Sigmoid colon (tissue), 7 donors: Measurements from ENCODE around the gene TMEM204. TPM values are rescaled to one million over a fixed set of nuclear protein-coding genes. Genes with fewer than 3 reads are reported as not detected.

ENCODE experiments used
- DNase-seq: peaks from one replicate; pipeline ENCODE4 v3.0.0-alpha.2; 2019
- H3K27ac ChIP-seq, 4 donors: fragments of 200-600 bp; sonication (generic); one replicate each; pipeline ENCODE4 v1.5.1; 2016 to 2019; ENCODE audit warnings: mild to moderate bottlenecking in 1 of 4
- H3K27me3 ChIP-seq, 3 donors: fragments of 200-600 bp; sonication (generic); one replicate each; pipeline ENCODE4 v1.5.1; 2019; ENCODE audit warnings: mild to moderate bottlenecking in 1 of 3
- H3K36me3 ChIP-seq, 4 donors: fragments of 200-600 bp; sonication (generic); one replicate each; pipeline ENCODE4 v1.5.1; 2016 to 2019
- H3K4me1 ChIP-seq, 4 donors: fragments of 200-600 bp; sonication (generic); one replicate each; pipeline ENCODE4 v1.5.1; 2017 to 2019
- H3K4me3 ChIP-seq, 4 donors: fragments of 200-600 bp; sonication (generic); one replicate each; pipeline ENCODE4 v1.5.1; 2017 to 2019; ENCODE audit warnings: mild to moderate bottlenecking in 2 of 4, moderate library complexity in 1 of 4
- H3K9me3 ChIP-seq, 4 donors: fragments of 200-600 bp in 3 of 4; sonication (generic) in 3 of 4; one replicate each; pipeline versions ENCODE4 v1.5.1 to v1.6.1; 2013 to 2019
- EP300 ChIP-seq, 4 donors: sonication (generic); formaldehyde crosslinking; IDR thresholded peaks; one replicate each; pipeline ENCODE4 v1.6.1; 2017; ENCODE audit warnings: antibody characterized with exemption in 4 of 4
- POLR2A ChIP-seq, 2 donors: fragments of 450-650 bp; IDR thresholded peaks; one replicate each; pipeline ENCODE4 v1.6.1; 2016; ENCODE audit warnings: antibody characterized with exemption in 2 of 2, mild to moderate bottlenecking in 2 of 2, moderate library complexity in 2 of 2
- POLR2AphosphoS5 ChIP-seq, 4 donors: sonication (generic); formaldehyde crosslinking; IDR thresholded peaks; one replicate each; pipeline ENCODE4 v1.6.1; 2017; ENCODE audit warnings: antibody characterized with exemption in 4 of 4
- WGBS, 2 donors: extraction: QIAGEN DNeasy Blood & Tissue Kit; methylation state at CpG; one replicate each; pipeline ENCODE4 v1.1.7; 2013; 5-methylcytosine and 5-hydroxymethylcytosine counted together
- intact Hi-C: fragments of 100-400 bp; cut with DNase I; formaldehyde crosslinking; loops from one replicate; pipeline ENCODE4 v1.15.1; 2023
- polyA plus RNA-seq, 3 donors: library from polyadenylated mRNA; stranded (reverse); fragments of 200-250 nt; gene quantifications; one replicate each; pipeline ENCODE4 v1.2.3, GENCODE V29; 2013
- total RNA-seq, 4 donors: library from RNA; depleted of rRNA; stranded (reverse); fragments of >200 nt; gene quantifications; one replicate each; pipeline ENCODE4 v1.1.0, GENCODE V29; 2016
- TF ChIP-seq, protein P1 (sequence below), 4 experiments: fragments of 450-650 bp in 3 of 4; fragments of 200-600 bp in 1 of 4; IDR thresholded peaks; one replicate each; pipeline ENCODE4 v1.5.1; 2016 to 2019; ENCODE audit warnings: antibody characterized with exemption in 4 of 4, mild to moderate bottlenecking in 3 of 4, moderate library complexity in 2 of 4
- donor health status: healthy with polysubstance abuse.
- donor health status: Bipolar disorder and iron deficiency.
- donor health status: healthy.

TMEM204 gene
- total and polyA plus RNA-seq, 7 donors, result 2.5 to 46.0 (median 38.0) TPM

GRCh38 chr16:1531638-1531910, 1.9 kb upstream of the TMEM204 start:
- peak overlapping the region in 3 of 4 donors; percentile 12 to 60 (median 20) for H3K4me3 ChIP-seq
- DNase-seq, result no peak
- H3K9me3 ChIP-seq, result no peaks in the 10 kb centered on the region
- H3K36me3 ChIP-seq, result peaks cover 0 to 11% (median 4%) of the 10 kb centered on the region in 4 donors
- 91 to 92% methylated on average over 14 of the region's 14 CpGs for WGBS, 2 donors
- H3K4me1 ChIP-seq, result peaks cover 0 to 64% (median 63%) of the 10 kb centered on the region in 4 donors
- H3K27me3 ChIP-seq, result no peaks in the 10 kb centered on the region
- no peak for TF ChIP-seq EP300 (IDR thresholded peaks at IDR 0.05)
- TF ChIP-seq, protein P1, sequence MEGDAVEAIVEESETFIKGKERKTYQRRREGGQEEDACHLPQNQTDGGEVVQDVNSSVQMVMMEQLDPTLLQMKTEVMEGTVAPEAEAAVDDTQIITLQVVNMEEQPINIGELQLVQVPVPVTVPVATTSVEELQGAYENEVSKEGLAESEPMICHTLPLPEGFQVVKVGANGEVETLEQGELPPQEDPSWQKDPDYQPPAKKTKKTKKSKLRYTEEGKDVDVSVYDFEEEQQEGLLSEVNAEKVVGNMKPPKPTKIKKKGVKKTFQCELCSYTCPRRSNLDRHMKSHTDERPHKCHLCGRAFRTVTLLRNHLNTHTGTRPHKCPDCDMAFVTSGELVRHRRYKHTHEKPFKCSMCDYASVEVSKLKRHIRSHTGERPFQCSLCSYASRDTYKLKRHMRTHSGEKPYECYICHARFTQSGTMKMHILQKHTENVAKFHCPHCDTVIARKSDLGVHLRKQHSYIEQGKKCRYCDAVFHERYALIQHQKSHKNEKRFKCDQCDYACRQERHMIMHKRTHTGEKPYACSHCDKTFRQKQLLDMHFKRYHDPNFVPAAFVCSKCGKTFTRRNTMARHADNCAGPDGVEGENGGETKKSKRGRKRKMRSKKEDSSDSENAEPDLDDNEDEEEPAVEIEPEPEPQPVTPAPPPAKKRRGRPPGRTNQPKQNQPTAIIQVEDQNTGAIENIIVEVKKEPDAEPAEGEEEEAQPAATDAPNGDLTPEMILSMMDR (IDR thresholded peaks at IDR 0.05), result no peak
- no peak for TF ChIP-seq POLR2AphosphoS5 (IDR thresholded peaks at IDR 0.05)
- TF ChIP-seq POLR2A (IDR thresholded peaks at IDR 0.05), result no peak
- H3K27ac ChIP-seq, result peak overlapping the region; percentile 83 to 89 (median 88)
- intact Hi-C loops, result loop anchor here (5.0 kb wide), 1 partner anchor 109 kb away; the partner anchor contains the start of gene UQCC4

- intact Hi-C loops, result loop anchor here (1.0 to 5.0 kb wide), 3 partner anchors 57 to 110 kb away; partner anchors contain the start of genes CLCN7 and UQCC4
- peak overlapping the region; percentile 83 to 89 (median 88) for H3K27ac ChIP-seq
- H3K4me3 ChIP-seq, result peak overlapping the region; percentile 54 to 70 (median 59)
- 78 to 79% methylated on average over 28 of the region's 28 CpGs for WGBS, 2 donors
- DNase-seq, result peak; percentile 96
- no peaks in the 10 kb centered on the region for H3K9me3 ChIP-seq
- peaks cover 3 to 18% (median 9%) of the 10 kb centered on the region in 4 donors for H3K36me3 ChIP-seq
- no peaks in the 10 kb centered on the region for H3K27me3 ChIP-seq
- TF ChIP-seq POLR2A (IDR thresholded peaks at IDR 0.05) (no peak), EP300 (IDR thresholded peaks at IDR 0.05) (peak in 2 of 4 donors; percentile 81 to 95), POLR2AphosphoS5 (IDR thresholded peaks at IDR 0.05) (peak; percentile 71 to 88 (median 84))
- TF ChIP-seq, protein P1 (IDR thresholded peaks at IDR 0.05), result no peak
- peaks cover 0 to 70% (median 69%) of the 10 kb centered on the region in 4 donors for H3K4me1 ChIP-seq
Observed at GRCh38 chr16:1532081-1532760, 1.2 kb upstream of the TMEM204 start.

GRCh38 chr16:1532771-1533170, 695 bp upstream of the TMEM204 start:
- Histone ChIP-seq H3K27me3 (no peaks in the 10 kb centered on the region), H3K36me3 (peaks cover 7 to 23% (median 14%) of the 10 kb centered on the region in 4 donors), H3K4me1 (peaks cover 0 to 76% (median 72%) of the 10 kb centered on the region in 4 donors), H3K4me3 (peak overlapping the region; percentile 54 to 70 (median 59)), H3K9me3 (no peaks in the 10 kb centered on the region), H3K27ac (peak overlapping the region; percentile 83 to 89 (median 88))
- TF ChIP-seq POLR2AphosphoS5 (IDR thresholded peaks at IDR 0.05), result no peak
- TF ChIP-seq EP300 (IDR thresholded peaks at IDR 0.05), result no peak
- no peak for TF ChIP-seq POLR2A (IDR thresholded peaks at IDR 0.05)
- TF ChIP-seq, protein P1 (IDR thresholded peaks at IDR 0.05), result no peak
- intact Hi-C loops, result loop anchor here (1.0 to 5.0 kb wide), 3 partner anchors 57 to 110 kb away; partner anchors contain the start of genes CLCN7 and UQCC4
- no peak for DNase-seq
- WGBS, 2 donors, result 81 to 85% methylated on average over 10 of the region's 10 CpGs

GRCh38 chr16:1534021-1535020, 855 bp downstream of the TMEM204 start:
- H3K4me3 ChIP-seq, result peak overlapping the region; percentile 54 to 70 (median 59)
- no peak for TF ChIP-seq EP300 (IDR thresholded peaks at IDR 0.05)
- TF ChIP-seq POLR2AphosphoS5 (IDR thresholded peaks at IDR 0.05), result peak in 1 of 4 donors; percentile 4
- H3K27me3 ChIP-seq, result no peaks in the 10 kb centered on the region
- H3K4me1 ChIP-seq, result peaks cover 0 to 91% (median 82%) of the 10 kb centered on the region in 4 donors
- intact Hi-C loops, result loop anchor here (5.0 kb wide), 1 partner anchor 112 kb away; the partner anchor contains the start of gene UQCC4
- H3K36me3 ChIP-seq, result peaks cover 15 to 38% (median 20%) of the 10 kb centered on the region in 4 donors
- peak overlapping the region; percentile 83 to 89 (median 88) for H3K27ac ChIP-seq
- no peak for DNase-seq
- WGBS, 2 donors, result 57 to 71% methylated on average over 57 of the region's 57 CpGs
- no peaks in the 10 kb centered on the region for H3K9me3 ChIP-seq
